HG02981 (cell line): ENCODE measurements around the gene MRAP.
"Not testable (repeated sequence)": the region's sequence is repeated elsewhere in the genome, so short reads cannot be mapped to it uniquely, and the experiment has no call there.

Source experiments
- ATAC-seq: cut with Tn5 transposase; IDR thresholded peaks from one replicate; pipeline ENCODE4 v1.9.1; 2021; ENCODE audit warnings: mild to moderate bottlenecking, moderate library complexity; ENCODE audit not compliant: unreplicated experiment

Gene MRAP

DNA sequence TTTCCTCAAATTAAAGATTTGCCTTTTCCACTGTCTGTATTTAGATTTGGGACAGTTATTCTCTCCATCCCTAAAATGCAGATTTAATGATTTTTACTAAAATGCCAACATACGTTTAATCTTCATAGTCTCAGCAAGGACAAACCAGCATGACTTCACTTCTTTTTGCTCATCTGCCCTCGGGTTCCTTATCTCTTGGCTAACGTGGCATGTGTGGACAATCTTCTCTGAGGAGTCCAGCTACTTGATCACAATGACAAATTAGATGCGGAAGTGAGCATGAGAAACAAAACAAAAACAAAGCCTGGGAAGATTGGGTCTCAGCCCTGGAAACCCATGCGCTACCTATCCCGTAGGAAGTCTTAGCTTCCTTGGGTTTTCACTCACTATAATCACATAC is 1.0 kb downstream of the MRAP start:
- no peak for ATAC-seq

DNA sequence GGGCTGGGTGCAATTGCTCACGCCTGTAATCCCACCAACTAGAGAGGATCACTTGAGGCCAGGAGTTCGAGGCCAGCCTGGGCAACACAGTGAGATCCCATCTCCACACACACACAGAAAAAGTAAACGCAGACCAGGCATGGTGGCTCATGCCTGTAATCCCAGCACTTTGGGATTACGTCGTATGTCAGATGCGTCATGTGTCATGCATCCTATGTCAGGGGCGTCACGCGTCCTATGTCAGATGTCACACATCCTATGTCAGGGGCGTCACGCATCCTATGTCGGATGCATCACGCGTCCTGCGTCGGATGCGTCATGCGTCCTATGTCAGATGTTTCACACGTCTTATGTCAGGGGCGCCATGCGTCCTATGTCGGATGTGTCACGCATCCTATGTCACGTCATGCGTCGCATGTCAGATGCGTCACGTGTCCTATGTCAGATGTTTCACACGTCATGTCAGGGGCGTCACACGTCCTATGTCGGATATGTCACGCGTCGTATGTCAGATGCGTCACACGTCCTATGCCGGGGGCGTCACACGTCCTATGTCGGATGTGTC is 1.5 kb downstream of the MRAP start:
- no peak for ATAC-seq

DNA sequence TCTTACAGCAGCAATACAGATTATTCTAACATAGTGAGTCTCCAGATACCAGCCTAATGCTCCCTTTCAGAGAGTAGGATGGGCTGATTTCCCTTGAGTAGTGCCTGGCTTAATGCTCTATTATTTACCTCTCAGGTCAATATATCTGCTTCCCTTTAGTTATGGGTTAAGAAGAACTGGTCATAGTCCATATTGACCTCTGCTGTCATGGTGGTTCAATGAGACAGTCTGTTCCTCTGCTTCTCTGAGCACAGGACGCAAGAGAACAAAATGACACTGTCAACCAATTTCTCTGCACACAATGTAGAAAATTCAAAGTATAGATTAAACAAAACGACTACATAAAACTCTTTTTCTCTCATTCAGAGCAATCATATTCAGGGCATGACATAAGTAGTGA is 2.9 kb downstream of the MRAP start:
- ATAC-seq: no peak

DNA sequence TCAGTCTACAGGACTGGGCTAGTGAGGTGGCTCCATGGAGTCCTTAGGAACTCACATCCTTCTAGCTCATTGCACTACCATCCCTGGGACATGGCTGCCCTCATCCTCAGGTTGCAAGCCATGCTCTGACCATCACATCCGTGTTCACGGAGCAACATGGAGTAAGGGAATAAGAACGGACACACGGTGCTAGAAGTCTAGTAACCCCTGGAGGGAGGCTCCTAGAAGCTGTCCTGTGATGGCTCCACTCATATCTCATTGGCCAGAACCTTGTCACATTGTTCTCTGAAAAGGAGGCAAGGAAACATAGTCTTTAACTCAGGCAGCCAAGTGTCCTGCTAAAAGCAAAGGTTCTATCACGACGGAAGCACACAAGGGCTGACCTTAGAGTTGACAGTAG is 3.9 kb downstream of the MRAP start:
- no peak for ATAC-seq

DNA sequence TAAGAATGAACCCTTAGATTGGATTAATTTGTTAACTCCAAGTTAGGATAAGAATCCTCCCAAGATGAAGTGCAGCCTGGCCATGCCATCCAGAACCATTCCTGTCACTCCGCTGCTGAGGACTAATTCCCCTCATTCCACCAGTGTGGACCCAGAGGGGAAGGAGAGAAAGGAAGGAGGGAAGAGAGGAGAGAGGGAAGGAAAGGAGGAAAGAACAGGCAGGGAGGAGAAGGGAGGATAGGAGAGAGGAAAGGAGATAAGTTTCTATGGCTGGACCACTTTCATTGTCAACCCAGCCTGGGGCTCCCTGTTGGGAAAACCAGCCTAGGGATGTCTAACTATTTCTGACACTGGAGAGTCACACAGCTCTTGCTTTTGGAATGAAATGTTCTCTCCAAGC is 4.7 kb downstream of the MRAP start:
- no peak for ATAC-seq

DNA sequence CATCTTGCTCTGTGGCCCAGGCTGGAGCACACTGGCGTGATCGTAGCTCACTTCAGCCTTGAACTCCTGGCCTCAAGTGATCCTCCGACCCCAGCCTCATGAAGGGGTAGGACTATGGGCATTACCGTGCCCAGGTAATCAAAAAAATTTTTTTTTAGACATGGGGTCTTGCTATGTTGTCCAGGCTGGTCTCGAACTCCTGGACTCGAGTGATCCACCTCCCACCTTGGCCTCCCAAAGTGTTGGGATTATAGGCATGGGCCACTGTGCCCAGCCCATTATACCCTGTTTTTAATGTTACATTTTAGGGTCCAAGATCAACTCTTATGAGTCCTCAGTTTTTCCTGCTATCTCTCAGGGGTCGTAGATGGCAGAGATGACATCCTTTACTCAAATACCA is 6.3 kb downstream of the MRAP start:
- ATAC-seq: no peak

DNA sequence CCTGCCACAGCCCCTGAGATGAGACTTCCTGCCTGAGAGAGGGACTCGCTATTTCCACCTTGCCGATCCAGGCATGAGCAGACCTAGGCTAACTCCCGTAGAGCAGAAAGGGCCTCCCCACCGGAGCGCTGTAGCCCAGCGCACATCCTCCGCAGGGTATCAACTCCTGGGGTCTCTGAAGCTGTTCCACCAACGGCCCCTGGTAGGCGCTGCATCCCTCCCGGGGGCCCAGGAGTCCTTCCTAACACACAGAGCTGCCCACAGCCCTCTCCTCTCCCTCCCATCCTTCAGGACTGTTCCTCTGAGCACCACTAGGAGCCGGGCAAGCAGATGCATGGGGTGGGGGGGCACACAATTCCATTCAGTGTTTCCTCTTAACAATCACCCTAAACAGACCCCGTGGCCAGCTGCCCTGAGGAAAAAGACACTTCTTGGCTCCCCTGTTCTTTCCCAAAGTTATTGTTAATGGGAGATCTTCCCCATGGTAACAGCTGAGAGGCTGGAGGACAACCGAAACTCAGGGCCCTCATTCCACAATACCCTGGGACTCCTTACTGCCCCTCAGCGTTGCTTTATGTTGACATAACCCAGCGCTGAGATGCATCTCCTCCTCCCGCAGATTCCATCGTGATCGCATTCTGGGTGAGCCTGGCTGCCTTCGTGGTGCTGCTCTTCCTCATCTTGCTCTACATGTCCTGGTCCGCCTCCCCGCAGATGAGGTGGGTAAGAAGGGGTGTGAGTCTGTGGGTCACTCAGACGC is 7.5 kb downstream of the MRAP start:
- no peak for ATAC-seq

DNA sequence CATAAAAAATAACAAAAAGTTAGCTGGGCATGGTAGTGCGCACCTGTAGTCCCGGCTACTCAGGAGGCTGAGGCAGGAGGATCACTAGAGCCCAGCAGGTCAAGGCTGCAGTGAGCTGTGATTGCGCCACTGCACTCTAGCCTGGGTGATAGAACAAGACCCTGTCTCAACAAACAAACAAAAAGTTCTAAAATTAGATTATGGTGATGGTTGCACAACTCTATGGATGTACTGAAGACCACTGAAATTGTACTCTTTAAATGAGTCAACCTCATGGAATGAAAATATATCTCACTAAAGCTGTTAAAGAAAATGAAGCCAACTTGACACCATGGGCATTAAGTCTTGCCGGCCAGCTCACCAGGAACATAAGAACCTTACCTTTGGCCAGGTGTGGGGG is 9.1 kb downstream of the MRAP start:
- no peak for ATAC-seq

DNA sequence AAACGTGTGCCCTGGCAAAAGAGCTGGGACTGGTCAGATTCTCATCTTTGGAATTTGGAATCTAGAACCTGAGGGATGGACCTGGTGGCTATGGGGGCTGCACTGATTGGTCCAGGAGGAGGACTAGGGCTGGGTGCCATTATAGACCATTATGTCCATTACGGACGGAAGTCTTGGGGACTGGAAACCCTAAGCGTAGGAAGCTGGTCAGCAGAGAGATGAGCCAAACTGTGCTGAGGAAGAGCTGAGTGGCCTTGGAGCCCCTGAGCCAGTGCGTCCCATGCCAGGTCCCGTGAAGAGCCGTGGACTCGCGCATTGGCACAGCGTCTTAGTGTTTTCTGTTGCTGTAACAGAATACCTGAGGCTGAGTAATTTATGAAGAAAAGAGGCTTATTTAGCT is 10.0 kb downstream of the MRAP start:
- no peak for ATAC-seq

DNA sequence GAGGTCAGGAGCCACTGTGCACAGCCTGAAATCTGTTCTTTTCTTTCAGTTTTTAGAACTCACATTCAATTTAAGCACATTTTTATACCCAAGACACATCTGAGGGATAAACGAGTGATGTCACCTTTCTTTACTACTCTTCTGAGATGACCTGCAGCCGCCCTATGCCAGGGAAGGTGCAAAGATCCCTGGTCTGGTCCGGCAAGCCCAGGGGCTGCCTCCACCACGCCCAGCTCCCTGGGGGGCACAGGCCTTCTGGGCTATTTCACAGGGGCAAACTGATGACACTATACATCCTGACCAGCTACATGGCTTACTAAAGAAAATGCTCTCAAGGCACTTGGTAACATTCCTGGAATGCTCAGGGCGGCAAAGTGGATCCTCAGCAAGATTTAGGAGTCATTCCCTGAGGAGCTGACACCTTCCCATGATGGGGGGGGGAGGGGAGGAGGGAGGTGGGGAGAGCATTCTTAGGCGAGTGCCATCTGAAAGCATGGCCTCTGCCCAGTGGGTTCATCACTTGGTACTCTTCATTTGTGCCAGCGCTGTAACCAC is 11.3 kb downstream of the MRAP start:
- no peak for ATAC-seq

DNA sequence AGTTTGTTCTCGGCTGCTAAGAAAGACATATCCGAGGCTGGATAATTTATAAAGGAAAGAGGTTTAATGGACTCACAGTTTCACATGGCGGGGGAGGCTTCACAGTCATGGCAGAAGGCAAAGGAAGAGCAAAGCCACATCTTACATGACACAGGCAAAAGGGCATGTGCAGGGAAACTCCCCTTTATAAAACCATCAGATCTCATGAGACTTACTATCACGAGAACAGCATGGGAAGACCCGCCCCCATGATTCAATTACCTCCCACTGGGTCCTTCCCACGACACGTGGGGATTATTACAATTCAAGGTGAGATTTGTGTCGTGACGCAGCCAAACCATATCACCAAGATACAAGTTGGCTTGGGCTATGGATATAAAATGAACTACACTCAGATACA is 12.3 kb downstream of the MRAP start:
- ATAC-seq: not testable (repeated sequence)

DNA sequence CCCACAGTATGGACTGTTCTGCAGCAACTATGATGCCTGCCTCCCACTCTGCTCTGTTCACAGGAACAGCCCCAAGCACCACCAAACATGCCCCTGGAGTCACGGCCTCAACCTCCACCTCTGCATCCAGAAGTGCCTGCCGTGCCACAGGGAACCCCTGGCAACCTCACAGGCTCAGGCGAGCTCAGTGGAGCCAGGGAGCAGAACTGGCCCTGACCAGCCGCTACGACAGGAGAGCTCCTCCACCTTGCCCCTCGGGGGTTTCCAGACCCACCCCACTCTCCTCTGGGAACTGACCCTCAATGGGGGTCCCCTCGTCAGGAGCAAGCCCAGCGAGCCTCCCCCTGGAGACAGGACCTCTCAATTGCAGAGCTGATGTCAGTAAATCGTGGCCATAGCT is 13.0 kb downstream of the MRAP start:
- no peak for ATAC-seq

DNA sequence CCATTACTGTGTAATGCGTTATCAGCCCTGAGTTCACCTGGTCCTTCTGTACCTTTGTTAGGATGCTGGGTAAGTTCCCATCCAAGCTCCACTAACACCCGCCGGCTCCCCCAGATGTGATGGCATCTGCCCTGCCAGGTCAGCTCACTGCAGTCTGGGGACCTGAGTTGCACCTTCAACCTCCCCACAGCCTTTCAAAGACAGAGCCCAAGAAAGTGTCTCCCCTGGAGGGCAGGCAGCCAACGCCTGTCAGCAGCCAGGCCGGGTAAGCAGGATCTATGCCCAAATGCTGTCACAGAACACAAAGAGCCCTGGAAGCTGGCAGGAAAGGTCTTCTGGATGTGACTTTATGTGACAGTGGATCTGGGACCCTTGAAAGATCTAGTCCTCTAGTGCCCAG is 13.7 kb downstream of the MRAP start:
- no peak for ATAC-seq

DNA sequence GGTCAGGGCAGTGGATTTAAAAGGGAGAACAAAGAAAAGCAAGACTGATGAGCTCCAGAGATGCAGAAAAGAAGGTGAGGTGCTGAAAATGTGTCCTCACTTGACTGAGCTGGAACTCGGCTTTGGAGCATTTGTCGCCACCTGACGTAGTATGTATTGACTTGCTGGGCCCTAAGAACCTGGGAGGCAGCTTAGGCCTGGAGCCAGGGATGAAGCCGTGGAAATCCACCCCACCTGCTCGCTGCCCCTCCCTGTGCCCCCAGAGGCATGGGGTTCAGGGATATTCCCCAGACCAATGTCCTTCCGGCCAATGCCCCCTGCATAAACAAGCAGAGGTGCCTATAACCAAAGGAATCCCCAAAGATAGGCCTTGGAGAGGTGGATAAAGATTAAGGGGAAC is 14.3 kb downstream of the MRAP start:
- ATAC-seq: no peak

DNA sequence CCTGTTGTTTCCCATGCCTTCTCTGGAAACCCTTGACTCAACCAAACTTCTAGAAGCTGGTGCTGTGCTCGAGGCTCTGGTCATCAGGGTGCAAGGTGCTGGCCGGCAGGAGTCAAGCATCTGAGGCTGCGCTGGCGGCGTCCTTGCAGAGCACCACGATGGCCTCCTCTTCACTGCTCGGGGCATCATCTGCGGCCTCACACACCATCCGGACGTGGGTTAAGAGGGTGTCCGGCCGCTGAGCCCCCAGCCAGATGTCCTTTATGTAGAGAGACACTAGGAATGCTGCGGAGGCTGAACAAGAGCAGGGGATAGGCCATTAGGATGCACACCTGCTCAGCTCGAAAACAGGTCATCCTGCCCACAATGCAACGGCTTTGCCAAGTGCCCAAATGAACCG is 16.2 kb downstream of the MRAP start:
- ATAC-seq: no peak

DNA sequence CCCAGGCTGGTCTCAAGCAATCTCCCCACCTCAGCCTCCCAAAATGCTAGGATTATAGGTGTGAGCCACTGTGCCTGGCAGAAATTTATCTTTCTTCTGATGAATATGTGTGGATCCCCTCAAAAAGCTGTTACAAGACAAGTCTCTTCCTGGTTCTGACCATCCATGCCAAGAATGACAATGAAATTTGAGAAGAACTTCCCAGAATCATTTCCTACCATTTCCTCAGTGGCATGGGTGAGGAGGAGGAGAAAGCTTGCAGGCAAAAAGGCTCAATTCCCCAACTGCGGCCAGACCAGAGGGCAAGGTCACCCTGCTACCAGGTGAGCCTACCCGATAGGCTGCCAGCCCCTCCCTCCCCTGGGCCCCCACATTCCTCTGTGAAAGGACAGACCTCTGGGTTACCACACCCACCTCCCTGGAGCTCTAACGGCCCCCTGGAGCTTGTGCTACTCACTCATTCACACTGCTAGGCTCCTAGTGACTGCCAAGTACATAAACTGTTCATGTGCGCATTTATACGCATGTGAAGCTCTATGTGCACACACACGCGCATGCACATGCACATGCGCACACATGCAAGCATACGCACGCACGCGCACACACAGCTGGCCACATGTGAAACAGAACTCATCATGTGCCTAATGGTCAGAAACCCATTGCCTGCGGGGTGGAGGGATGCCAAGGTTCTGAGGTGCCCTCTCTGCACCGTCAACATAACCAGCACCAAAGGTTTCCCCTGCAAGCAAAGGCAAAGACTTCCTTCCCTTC is 17.0 kb downstream of the MRAP start:
- ATAC-seq: no peak

DNA sequence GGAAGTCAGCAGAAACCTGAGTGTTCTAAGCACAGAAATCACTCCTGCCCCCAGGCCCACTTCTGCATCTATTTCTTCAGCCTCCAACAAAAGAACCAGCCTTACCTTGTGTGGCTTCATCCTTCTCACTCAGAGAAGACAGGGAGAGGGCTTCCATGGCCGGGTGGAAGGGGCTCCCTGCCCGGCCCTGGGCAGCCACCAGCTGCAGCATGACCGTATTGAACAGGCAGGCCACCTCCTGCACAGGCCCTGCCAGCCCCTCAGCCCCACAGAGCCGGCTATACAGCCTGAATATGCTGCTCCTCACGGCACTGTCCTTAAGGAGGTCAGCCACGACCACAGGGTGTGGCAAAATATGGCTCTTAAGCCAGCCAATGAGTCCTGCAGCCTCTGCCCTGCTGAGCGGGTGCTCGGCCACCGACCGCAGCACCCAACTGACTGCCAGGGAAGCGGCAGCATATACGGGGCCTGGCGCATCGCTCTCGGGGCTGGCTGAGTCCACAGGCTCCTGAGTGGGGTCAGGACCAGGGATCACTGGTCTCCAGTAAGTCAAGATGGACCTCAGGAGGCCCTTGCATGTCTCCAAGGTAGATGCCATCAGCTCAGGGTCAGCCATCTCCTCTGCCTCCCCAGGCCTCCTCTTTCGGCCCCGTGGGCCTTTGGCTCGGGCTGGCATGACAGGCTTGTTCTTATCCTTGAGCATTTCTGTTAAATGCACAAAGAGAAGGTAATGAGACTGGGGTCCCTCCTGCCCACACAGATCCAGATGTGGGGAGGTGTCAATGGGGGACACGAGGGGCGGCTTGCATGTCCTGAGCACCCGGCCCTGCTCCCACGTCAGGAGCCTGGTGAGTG is 17.9 kb downstream of the MRAP start:
- ATAC-seq: no peak

DNA sequence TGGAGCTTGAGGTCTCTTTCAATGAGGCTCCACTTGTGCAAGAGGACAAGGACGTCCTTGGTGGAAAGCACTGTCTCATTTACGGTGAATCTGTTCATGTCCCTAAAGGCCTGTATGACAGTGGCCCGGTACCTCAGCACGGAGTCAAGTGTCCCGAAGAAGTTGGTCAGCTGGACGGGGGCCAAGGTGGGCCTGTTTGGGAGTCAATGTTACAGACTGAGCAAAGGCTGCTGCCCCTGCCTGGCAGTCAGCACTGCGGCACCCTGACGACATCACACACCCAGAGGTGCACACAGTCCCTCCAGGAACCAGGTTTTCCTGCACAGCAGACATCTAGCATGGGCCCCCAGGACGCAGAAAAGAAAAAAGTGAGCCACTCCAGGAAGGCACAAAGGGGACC is 19.1 kb downstream of the MRAP start:
- no peak for ATAC-seq

DNA sequence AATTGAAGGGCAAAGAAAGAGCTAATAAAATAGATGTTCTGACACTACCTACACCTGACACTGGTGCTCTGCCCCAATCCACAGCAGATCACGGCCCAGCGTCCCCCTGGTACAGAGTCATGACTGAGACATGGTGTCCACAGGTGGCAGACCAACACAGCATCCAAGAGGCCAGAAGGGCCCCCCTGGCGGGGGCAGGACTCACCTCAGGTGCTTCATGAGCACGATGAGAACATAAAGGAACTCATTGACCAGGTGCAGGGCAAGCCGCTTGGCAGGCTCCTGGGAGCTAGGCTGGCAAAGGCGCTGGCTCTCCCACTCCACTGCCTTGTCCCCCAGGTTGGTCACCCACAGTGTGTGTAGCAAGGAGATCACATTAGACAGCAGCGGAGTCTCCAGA is 20.4 kb downstream of the MRAP start:
- no peak for ATAC-seq

DNA sequence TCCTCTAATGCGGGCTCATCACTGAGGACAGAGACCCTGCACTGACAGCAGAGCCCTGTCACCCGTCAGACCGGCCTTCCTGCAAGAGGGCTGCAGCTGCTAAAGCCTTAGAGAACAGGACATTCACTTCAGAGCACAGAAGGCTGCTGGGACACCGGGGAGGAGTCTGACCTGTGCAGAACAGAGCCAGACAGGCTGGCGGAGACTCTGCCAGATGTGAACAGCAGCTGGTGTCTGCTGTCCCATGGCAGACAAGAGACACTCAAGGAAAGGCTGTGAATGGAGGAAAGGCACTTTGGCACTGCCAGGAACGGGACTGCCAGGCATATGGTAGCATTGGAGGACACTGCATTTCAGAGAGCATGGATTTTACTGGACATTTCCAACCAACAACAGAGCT is 21.4 kb downstream of the MRAP start:
- no peak for ATAC-seq

DNA sequence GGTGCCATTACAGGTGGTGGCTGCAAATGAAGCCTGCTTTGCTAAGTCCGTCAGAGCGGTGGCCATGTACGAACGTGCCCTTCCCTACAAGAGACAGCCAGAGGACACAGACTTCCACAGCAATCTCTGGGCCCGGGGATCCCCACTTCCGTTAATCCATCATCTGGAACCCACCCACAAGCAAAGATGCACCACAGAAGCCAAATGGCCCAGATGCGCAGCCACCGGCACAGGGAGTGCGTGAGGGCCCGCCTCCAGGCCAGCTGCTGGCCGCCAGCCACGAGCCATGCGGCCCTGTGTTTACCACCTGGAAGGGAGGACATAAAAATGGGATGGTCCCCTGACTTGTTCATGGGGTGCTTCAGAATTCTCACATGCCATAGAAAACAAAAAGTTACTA is 22.1 kb downstream of the MRAP start:
- ATAC-seq: no peak
